Measurements from ENCODE around the gene DICER1.
"Not testable (repeated sequence)": the region's sequence is repeated elsewhere in the genome, so short reads cannot be mapped to it uniquely, and the experiment has no call there.

DICER1 gene

GRCh38 chr14:95180966-95181741 lies 23.8 kb upstream of the DICER1 start:
- 97% methylated on average over 6 of the region's 8 CpGs for WGBS (ENCODE audit: insufficient coverage)
- POLR2A ChIA-PET = no interaction called here
- Histone ChIP-seq H3K4me1 (ENCODE audit: control extremely low read depth in 1 of 4, control insufficient read depth in 4 of 4, insufficient read depth in 4 of 4, low read length in 3 of 4) (peaks cover 10 to 28% (median 27%) of the 10 kb centered on the region in 4 experiments), H3K4me3 (ENCODE audit: control insufficient read depth in 1 of 7, extremely low read depth in 1 of 7, insufficient read depth in 4 of 7, low read depth in 2 of 7, low read length in 6 of 7) (no peak overlapping the region), H3K27me3 (replicated peaks in 2 of 5; ENCODE audit: control insufficient read depth in 4 of 5, insufficient read depth in 5 of 5, low read length in 4 of 5) (no peaks in the 10 kb centered on the region), H3K27ac (ENCODE audit: insufficient read depth in 1 of 2, low read depth in 1 of 2, low read length in 2 of 2, poor library complexity in 1 of 2, severe bottlenecking in 2 of 2) (no peak overlapping the region), H3K9me3 (ENCODE audit: control extremely low read depth in 1 of 5, control insufficient read depth in 4 of 5, insufficient read depth in 2 of 5, low read depth in 1 of 5, low read length in 4 of 5) (no peaks in the 10 kb centered on the region), H3K36me3 (ENCODE audit: control insufficient read depth in 4 of 4, insufficient read depth in 4 of 4, low read length in 3 of 4) (no peaks in the 10 kb centered on the region)
- CTCF ChIA-PET = interaction anchor here (1.8 kb wide), 1 partner anchor 15 kb away, joined by 4 read pairs; no protein-coding TSS in a partner anchor
- DNase-seq = no peak

GRCh38 chr14:95175670-95176069 lies 18.3 kb upstream of the DICER1 start:
- WGBS (ENCODE audit: insufficient coverage) = no CpG with 5 or more reads among the region's 3 CpGs
- POLR2A ChIA-PET = not testable (repeated sequence)

GRCh38 chr14:95174184-95174792 lies 17.0 kb upstream of the DICER1 start:
- Histone ChIP-seq H3K4me1 (ENCODE audit: control extremely low read depth in 1 of 4, control insufficient read depth in 4 of 4, insufficient read depth in 4 of 4, low read length in 3 of 4) (peaks cover 0 to 11% (median 4%) of the 10 kb centered on the region in 4 experiments), H3K27ac (ENCODE audit: insufficient read depth in 1 of 2, low read depth in 1 of 2, low read length in 2 of 2, poor library complexity in 1 of 2, severe bottlenecking in 2 of 2) (no peak overlapping the region), H3K36me3 (ENCODE audit: control insufficient read depth in 4 of 4, insufficient read depth in 4 of 4, low read length in 3 of 4) (no peaks in the 10 kb centered on the region), H3K27me3 (replicated peaks in 2 of 5; ENCODE audit: control insufficient read depth in 4 of 5, insufficient read depth in 5 of 5, low read length in 4 of 5) (no peaks in the 10 kb centered on the region), H3K9me3 (ENCODE audit: control extremely low read depth in 1 of 5, control insufficient read depth in 4 of 5, insufficient read depth in 2 of 5, low read depth in 1 of 5, low read length in 4 of 5) (no peaks in the 10 kb centered on the region), H3K4me3 (ENCODE audit: control insufficient read depth in 1 of 7, extremely low read depth in 1 of 7, insufficient read depth in 4 of 7, low read depth in 2 of 7, low read length in 6 of 7) (no peak overlapping the region)
- ChIA-PET CTCF (interaction anchor here (0.8 to 5.7 kb wide), 7 partner anchors 10 to 254 kb away, joined by 3 to 27 read pairs (median 5); no protein-coding TSS in a partner anchor), POLR2A (interaction anchor here (1.0 kb wide), 1 partner anchor 10 kb away, joined by 3 read pairs; no protein-coding TSS in a partner anchor)
- no CpG with 5 or more reads among the region's 2 CpGs for WGBS (ENCODE audit: insufficient coverage)
- peak in 1 of 3 donors; percentile 48 for DNase-seq

More at GRCh38 chr14:95175670-95176069, 18.3 kb upstream of the DICER1 start:
- H3K4me3 ChIP-seq (ENCODE audit: control insufficient read depth in 1 of 7, extremely low read depth in 1 of 7, insufficient read depth in 4 of 7, low read depth in 2 of 7, low read length in 6 of 7); H3K27me3 ChIP-seq (replicated peaks in 2 of 5; ENCODE audit: control insufficient read depth in 4 of 5, insufficient read depth in 5 of 5, low read length in 4 of 5); H3K36me3 ChIP-seq (ENCODE audit: control insufficient read depth in 4 of 4, insufficient read depth in 4 of 4, low read length in 3 of 4); DNase-seq; H3K9me3 ChIP-seq (ENCODE audit: control extremely low read depth in 1 of 5, control insufficient read depth in 4 of 5, insufficient read depth in 2 of 5, low read depth in 1 of 5, low read length in 4 of 5); CTCF ChIA-PET; H3K27ac ChIP-seq (ENCODE audit: insufficient read depth in 1 of 2, low read depth in 1 of 2, low read length in 2 of 2, poor library complexity in 1 of 2, severe bottlenecking in 2 of 2): not testable (repeated sequence)
- peaks cover 0 to 11% (median 4%) of the 10 kb centered on the region in 4 experiments for H3K4me1 ChIP-seq (ENCODE audit: control extremely low read depth in 1 of 4, control insufficient read depth in 4 of 4, insufficient read depth in 4 of 4, low read length in 3 of 4)

GRCh38 chr14:95173518-95173917 lies 16.2 kb upstream of the DICER1 start:
- Histone ChIP-seq H3K4me1 (ENCODE audit: control extremely low read depth in 1 of 4, control insufficient read depth in 4 of 4, insufficient read depth in 4 of 4, low read length in 3 of 4) (peaks cover 0 to 11% (median 4%) of the 10 kb centered on the region in 4 experiments), H3K4me3 (ENCODE audit: control insufficient read depth in 1 of 7, extremely low read depth in 1 of 7, insufficient read depth in 4 of 7, low read depth in 2 of 7, low read length in 6 of 7) (no peak overlapping the region), H3K27ac (ENCODE audit: insufficient read depth in 1 of 2, low read depth in 1 of 2, low read length in 2 of 2, poor library complexity in 1 of 2, severe bottlenecking in 2 of 2) (no peak overlapping the region), H3K9me3 (ENCODE audit: control extremely low read depth in 1 of 5, control insufficient read depth in 4 of 5, insufficient read depth in 2 of 5, low read depth in 1 of 5, low read length in 4 of 5) (no peaks in the 10 kb centered on the region), H3K36me3 (ENCODE audit: control insufficient read depth in 4 of 4, insufficient read depth in 4 of 4, low read length in 3 of 4) (no peaks in the 10 kb centered on the region), H3K27me3 (replicated peaks in 2 of 5; ENCODE audit: control insufficient read depth in 4 of 5, insufficient read depth in 5 of 5, low read length in 4 of 5) (no peaks in the 10 kb centered on the region)
- ChIA-PET CTCF (interaction anchor here (1.5 to 5.7 kb wide), 4 partner anchors 11 to 25 kb away, joined by 4 to 27 read pairs (median 8); no protein-coding TSS in a partner anchor), POLR2A (no interaction called here)
- no peak for DNase-seq

GRCh38 chr14:95167177-95167576 lies 9.8 kb upstream of the DICER1 start:
- POLR2A ChIA-PET = no interaction called here
- WGBS (ENCODE audit: insufficient coverage) = 100% methylated on average over 2 of the region's 2 CpGs
- CTCF ChIA-PET = interaction anchor here (1.4 kb wide), 1 partner anchor 18 kb away, joined by 5 read pairs; no protein-coding TSS in a partner anchor

GRCh38 chr14:95165517-95165916 lies 8.2 kb upstream of the DICER1 start:
- no peaks in the 10 kb centered on the region for H3K27me3 ChIP-seq (replicated peaks in 2 of 5; ENCODE audit: control insufficient read depth in 4 of 5, insufficient read depth in 5 of 5, low read length in 4 of 5)
- H3K4me1 ChIP-seq (ENCODE audit: control extremely low read depth in 1 of 4, control insufficient read depth in 4 of 4, insufficient read depth in 4 of 4, low read length in 3 of 4) = peaks cover 0 to 11% (median 0%) of the 10 kb centered on the region in 4 experiments
- H3K27ac ChIP-seq (ENCODE audit: insufficient read depth in 1 of 2, low read depth in 1 of 2, low read length in 2 of 2, poor library complexity in 1 of 2, severe bottlenecking in 2 of 2) = no peak overlapping the region
- peaks cover 0 to 7% (median 6%) of the 10 kb centered on the region in 5 experiments for H3K9me3 ChIP-seq (ENCODE audit: control extremely low read depth in 1 of 5, control insufficient read depth in 4 of 5, insufficient read depth in 2 of 5, low read depth in 1 of 5, low read length in 4 of 5)
- DNase-seq = no peak
- CTCF ChIA-PET = interaction anchor here (1.4 kb wide), 1 partner anchor 19 kb away, joined by 5 read pairs; no protein-coding TSS in a partner anchor
- WGBS (ENCODE audit: insufficient coverage) = 100% methylated on average over 1 of the region's 3 CpGs
- no peaks in the 10 kb centered on the region for H3K36me3 ChIP-seq (ENCODE audit: control insufficient read depth in 4 of 4, insufficient read depth in 4 of 4, low read length in 3 of 4)
- POLR2A ChIA-PET = interaction anchor here (0.6 kb wide), 1 partner anchor 30 kb away, joined by 3 read pairs; no protein-coding TSS in a partner anchor
- H3K4me3 ChIP-seq (ENCODE audit: control insufficient read depth in 1 of 7, extremely low read depth in 1 of 7, insufficient read depth in 4 of 7, low read depth in 2 of 7, low read length in 6 of 7) = no peak overlapping the region

More at GRCh38 chr14:95167177-95167576, 9.8 kb upstream of the DICER1 start:
- peaks cover 0 to 11% (median 0%) of the 10 kb centered on the region in 4 experiments for H3K4me1 ChIP-seq (ENCODE audit: control extremely low read depth in 1 of 4, control insufficient read depth in 4 of 4, insufficient read depth in 4 of 4, low read length in 3 of 4)
- H3K4me3 ChIP-seq (ENCODE audit: control insufficient read depth in 1 of 7, extremely low read depth in 1 of 7, insufficient read depth in 4 of 7, low read depth in 2 of 7, low read length in 6 of 7) = no peak overlapping the region
- no peaks in the 10 kb centered on the region for H3K27me3 ChIP-seq (replicated peaks in 2 of 5; ENCODE audit: control insufficient read depth in 4 of 5, insufficient read depth in 5 of 5, low read length in 4 of 5)
- no peaks in the 10 kb centered on the region for H3K36me3 ChIP-seq (ENCODE audit: control insufficient read depth in 4 of 4, insufficient read depth in 4 of 4, low read length in 3 of 4)
- peaks cover 0 to 7% (median 6%) of the 10 kb centered on the region in 5 experiments for H3K9me3 ChIP-seq (ENCODE audit: control extremely low read depth in 1 of 5, control insufficient read depth in 4 of 5, insufficient read depth in 2 of 5, low read depth in 1 of 5, low read length in 4 of 5)
- DNase-seq = no peak
- H3K27ac ChIP-seq (ENCODE audit: insufficient read depth in 1 of 2, low read depth in 1 of 2, low read length in 2 of 2, poor library complexity in 1 of 2, severe bottlenecking in 2 of 2) = no peak overlapping the region

GRCh38 chr14:95164506-95164905 lies 7.2 kb upstream of the DICER1 start:
- Histone ChIP-seq H3K9me3 (ENCODE audit: control extremely low read depth in 1 of 5, control insufficient read depth in 4 of 5, insufficient read depth in 2 of 5, low read depth in 1 of 5, low read length in 4 of 5) (peaks cover 0 to 7% (median 6%) of the 10 kb centered on the region in 5 experiments), H3K36me3 (ENCODE audit: control insufficient read depth in 4 of 4, insufficient read depth in 4 of 4, low read length in 3 of 4) (no peaks in the 10 kb centered on the region), H3K4me3 (ENCODE audit: control insufficient read depth in 1 of 7, extremely low read depth in 1 of 7, insufficient read depth in 4 of 7, low read depth in 2 of 7, low read length in 6 of 7) (no peak overlapping the region), H3K4me1 (ENCODE audit: control extremely low read depth in 1 of 4, control insufficient read depth in 4 of 4, insufficient read depth in 4 of 4, low read length in 3 of 4) (peaks cover 0 to 11% (median 0%) of the 10 kb centered on the region in 4 experiments), H3K27me3 (replicated peaks in 2 of 5; ENCODE audit: control insufficient read depth in 4 of 5, insufficient read depth in 5 of 5, low read length in 4 of 5) (no peaks in the 10 kb centered on the region), H3K27ac (ENCODE audit: insufficient read depth in 1 of 2, low read depth in 1 of 2, low read length in 2 of 2, poor library complexity in 1 of 2, severe bottlenecking in 2 of 2) (no peak overlapping the region)
- no CpG with 5 or more reads among the region's 1 CpG for WGBS (ENCODE audit: insufficient coverage)
- ChIA-PET POLR2A (no interaction called here), CTCF (no interaction called here)
- DNase-seq = no peak
